GM18502 (cell line): Measurements from ENCODE around the gene STH.

Experiments
- ATAC-seq: cut with Tn5 transposase; IDR thresholded peaks from one replicate; pipeline ENCODE4 v1.9.1; 2021; ENCODE audit warnings: mild to moderate bottlenecking; ENCODE audit not compliant: unreplicated experiment, poor library complexity

The STH gene

GRCh38 chr17:45966606-45967280, 32.3 kb upstream of the STH start:
- no peak for ATAC-seq

GRCh38 chr17:45967378-45967777, 31.7 kb upstream of the STH start:
- no peak for ATAC-seq

DNA sequence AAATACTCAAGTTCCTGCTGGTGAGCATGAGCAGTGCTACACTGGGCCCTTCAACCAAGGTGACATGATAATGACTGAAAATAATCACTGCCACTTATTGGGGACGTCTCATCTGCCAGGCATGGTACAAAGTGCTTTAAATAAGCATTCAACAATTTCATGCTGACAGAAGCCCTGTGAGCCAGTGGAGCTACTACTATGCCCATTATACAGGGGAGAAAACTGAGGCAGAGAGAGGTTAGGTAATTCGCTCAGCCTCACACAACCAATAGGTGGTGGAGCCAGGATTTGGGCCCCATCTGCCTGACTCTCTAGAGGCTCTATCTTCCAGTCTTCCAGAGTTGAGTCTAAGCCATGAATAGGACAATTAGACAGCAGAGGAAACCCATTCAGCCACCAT, 30.3 kb upstream of the STH start:
- no peak for ATAC-seq

DNA sequence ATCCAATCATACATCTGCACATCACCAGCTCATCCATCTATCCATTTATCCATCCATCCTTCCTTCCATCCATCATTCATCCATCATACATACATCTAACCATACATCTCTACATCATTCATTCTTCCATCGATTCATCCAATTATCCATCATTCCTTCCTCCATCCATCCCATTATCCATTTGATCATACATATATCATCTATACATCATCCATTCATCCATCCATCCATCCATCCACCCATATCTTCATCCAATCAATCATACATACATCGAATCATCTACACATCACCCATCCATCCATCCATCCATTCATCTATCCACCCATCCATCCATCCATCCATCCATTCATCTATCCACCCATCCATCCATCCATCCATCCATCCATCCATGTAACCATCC, 29.3 kb upstream of the STH start:
- ATAC-seq: no peak

GRCh38 chr17:45970659-45971058, 28.4 kb upstream of the STH start:
- ATAC-seq: no peak

- no peak for ATAC-seq
Measured at GRCh38 chr17:45971698-45972141, 27.3 kb upstream of the STH start.

GRCh38 chr17:45972531-45972930, 26.5 kb upstream of the STH start:
- ATAC-seq: no peak

DNA sequence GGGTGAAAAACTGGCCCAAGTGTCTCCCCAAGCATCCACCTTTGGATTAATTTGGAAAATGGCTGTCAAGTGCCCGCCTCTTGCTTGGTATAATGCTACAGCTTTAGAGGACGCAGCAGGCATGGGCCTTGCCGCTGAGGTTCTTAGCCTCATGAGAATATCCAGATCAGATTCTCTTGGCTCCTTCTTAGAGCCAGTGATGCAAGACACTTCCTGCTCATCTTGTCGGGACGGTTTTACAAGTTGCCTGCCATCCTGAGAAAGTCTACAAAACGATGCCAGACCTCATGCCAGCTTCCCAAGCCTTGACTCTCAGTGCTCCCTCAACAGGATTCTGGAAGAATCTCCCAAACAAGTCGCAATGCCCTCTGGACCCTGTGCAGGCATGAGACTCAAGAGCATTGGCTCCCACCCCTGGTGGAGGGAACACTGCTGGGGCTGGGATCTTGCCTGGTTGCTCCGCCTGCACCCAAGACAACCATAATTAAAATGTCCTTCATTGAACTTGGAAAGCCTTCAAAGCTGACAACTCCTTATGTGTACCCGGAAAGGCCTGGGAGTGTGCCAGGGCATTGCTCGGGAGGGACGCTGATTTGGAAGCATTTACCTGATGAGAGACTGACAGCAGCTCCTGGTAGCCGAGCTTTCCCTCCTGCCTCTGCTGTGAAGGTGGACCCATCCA, 25.8 kb upstream of the STH start:
- ATAC-seq: no peak

- no peak for ATAC-seq
Measured at GRCh38 chr17:45973946-45974859, 24.8 kb upstream of the STH start.

DNA sequence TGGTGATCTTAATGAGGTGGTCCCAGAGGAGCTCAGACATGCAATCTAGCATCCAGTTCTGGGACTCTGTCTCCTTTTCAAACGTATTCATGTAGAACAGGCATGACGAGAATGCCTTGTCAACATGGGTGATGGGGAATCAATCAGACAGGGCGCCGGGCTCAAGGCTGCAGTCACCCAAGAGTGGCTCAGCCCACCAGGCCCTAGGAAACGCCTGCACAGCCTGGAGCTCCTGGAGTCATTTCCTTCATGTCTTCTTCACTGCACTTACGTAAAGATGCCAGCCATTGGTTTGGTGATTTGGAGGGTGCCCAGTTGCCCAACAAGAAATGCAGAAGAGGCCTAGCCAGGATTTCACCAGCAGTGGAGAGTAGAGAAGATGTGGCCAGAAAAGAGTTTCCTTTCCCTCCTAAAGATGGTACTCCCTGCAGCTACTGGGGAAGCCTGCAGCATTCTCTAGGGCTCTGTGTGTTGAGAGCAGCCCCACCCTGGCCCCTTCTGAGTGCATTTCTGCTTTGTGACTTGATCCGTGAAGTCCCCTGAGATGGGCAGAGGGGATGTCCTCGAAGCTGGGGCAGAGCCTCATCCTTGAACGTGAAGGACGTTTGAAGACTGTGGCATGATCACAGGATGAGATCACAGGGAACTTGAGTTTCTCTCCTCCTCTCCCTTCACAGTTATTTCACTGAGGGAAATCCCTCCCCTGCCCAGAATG, 24.0 kb upstream of the STH start:
- ATAC-seq: no peak

DNA sequence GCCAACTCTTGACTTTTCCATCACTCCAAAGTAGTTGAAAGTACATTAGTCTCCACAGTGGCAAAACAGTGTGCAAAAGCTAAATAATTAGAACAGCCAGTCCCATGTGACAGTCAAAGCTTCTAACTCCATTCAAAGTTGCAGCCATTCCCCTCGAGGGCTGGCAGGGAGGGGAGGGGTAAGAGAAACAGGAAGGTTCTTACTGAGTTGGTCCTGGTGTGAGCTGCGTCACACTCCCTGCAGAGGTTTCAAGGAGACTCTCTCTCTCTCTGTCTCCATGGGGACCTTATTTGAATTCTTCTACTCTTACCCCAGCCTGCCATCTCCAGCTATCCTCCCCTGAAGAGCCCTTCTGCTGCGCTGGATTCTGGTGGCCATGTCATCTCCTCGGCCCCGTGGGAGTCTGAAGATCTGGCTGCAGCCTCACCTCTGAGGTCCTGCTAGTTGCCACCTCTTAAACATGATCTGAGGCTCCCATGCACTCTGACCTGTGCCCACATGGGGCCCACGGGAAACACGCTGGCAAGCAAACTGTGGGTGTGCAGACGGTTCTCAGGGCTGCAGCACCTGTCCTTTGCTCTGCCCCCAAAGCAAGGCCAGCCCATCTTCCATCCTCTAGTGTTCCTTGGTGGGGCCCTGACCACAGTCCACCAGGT, 23.3 kb upstream of the STH start:
- ATAC-seq: no peak

DNA sequence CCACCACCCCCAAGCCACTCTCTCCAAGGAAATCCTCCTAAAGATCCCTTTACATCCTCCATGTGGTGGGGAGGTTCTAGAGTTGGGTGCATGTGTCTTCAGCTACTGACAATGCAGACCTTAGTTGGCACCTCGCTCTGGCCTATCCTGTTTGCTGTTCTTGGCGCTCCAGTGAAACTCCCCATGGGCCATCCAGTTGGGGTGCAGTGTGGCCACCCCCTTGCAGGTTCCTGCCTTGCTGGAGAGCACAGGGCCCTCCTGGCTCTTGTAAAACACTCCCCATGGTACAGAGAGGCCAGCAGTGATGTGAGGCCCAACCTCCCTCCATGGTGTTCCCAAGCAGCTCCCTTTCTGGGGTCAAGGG, 22.7 kb upstream of the STH start:
- no peak for ATAC-seq

GRCh38 chr17:45976755-45977505, 22.1 kb upstream of the STH start:
- no peak for ATAC-seq

DNA sequence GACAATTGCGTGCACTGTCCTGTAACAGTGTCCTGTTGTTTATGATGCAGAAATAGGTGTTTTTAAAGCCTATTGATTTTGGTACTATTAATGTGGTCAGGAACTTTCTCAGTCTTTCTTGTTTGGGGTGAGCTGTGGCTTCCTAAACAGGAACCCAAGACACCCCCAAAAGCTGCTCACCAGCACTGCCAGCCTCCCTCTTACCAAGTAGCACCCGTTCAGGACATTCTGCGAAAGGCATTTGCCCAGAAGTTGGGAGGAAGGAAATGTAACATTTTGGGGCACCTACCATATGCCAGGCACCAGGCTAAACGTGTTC, 21.6 kb upstream of the STH start:
- ATAC-seq: no peak

- no peak for ATAC-seq
Measured at GRCh38 chr17:45977976-45978626, 20.9 kb upstream of the STH start.

- no peak for ATAC-seq
Measured at GRCh38 chr17:45979137-45979536, 19.9 kb upstream of the STH start.

- no peak for ATAC-seq
Measured at GRCh38 chr17:45980855-45981254, 18.2 kb upstream of the STH start.

- ATAC-seq: no peak
Measured at GRCh38 chr17:45981306-45981705, 17.7 kb upstream of the STH start.
